ENCODE results near the gene CD72. TPM values are rescaled to one million over a fixed set of nuclear protein-coding genes. Genes with fewer than 3 reads are reported as not detected.
"Not testable (repeated sequence)": the region's sequence is repeated elsewhere in the genome, so short reads cannot be mapped to it uniquely, and the experiment has no call there.

CD72 gene
- total and polyA plus RNA-seq, 2 donors (not counting 1 experiment from before 2014, with no cell fraction given) = 1.00 to 2.8 TPM

- Histone ChIP-seq H3K27ac (ENCODE audit: insufficient read depth, low read length) (no peak overlapping the region), H3K79me2 (ENCODE audit: control insufficient read depth, insufficient read depth, low read length) (no peaks in the 10 kb centered on the region), H3K9ac (ENCODE audit: insufficient read depth, low read length) (no peak overlapping the region), H3K9me3 (ENCODE audit: control insufficient read depth, insufficient read depth, low read depth, low read length) (no peaks in the 10 kb centered on the region), H2AFZ (ENCODE audit: low read length) (no peak overlapping the region), H4K20me1 (ENCODE audit: control insufficient read depth, extremely low read depth, insufficient read depth, low read length) (no peaks in the 10 kb centered on the region), H3K4me3 (replicated peaks in 1 of 4; ENCODE audit: control extremely low read depth in 1 of 4, insufficient read depth in 1 of 4, low read depth in 3 of 4, low read length in 4 of 4) (no peak overlapping the region), H3K27me3 (ENCODE audit: control insufficient read depth, insufficient read depth, low read length) (no peaks in the 10 kb centered on the region), H3K36me3 (ENCODE audit: control insufficient read depth, insufficient read depth, low read length) (no peaks in the 10 kb centered on the region), H3K4me2 (ENCODE audit: extremely low read depth, insufficient read depth, low read length) (no peak overlapping the region), H3K4me1 (ENCODE audit: control insufficient read depth, extremely low read depth, insufficient read depth, low read length) (peaks cover 2% of the 10 kb centered on the region)
- DNase-seq (ENCODE audit: low read depth in 2 of 2) = no peak
- TF ChIP-seq CTCF (conservative IDR thresholded peaks at IDR 0.05 in 1 of 2, IDR thresholded peaks at IDR 0.05 in 1 of 2; ENCODE audit: low read depth in 1 of 2, low read length in 2 of 2) (no peak), EZH2 (IDR thresholded peaks at IDR 0.05; ENCODE audit: low read length, missing control alignments) (no peak)
These were observed 24.8 kb upstream of the CD72 start for GRCh38 chr9:35643046-35643445.

DNA sequence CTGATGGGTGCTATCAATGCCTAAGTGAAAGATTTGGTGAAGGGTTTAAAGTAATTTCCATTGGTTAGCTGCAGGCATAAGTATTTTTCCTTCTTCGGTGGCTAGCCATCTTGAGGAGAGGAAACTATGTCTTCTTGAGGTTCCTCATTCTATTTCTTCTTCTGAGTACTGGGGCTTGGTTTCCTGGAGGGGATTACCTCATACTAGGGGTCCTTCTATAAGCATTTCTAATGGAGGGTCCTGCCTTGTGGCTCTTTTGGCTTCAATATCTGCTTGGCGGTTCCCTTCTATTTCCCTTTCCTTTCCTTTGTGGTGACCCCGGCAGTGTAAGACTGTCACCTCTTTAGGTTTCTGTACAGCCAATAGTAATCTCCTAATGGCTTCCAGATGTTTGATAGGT lies 23.3 kb upstream of the CD72 start:
- H3K27me3 ChIP-seq (ENCODE audit: control insufficient read depth, insufficient read depth, low read length); H3K27ac ChIP-seq (ENCODE audit: insufficient read depth, low read length); H4K20me1 ChIP-seq (ENCODE audit: control insufficient read depth, extremely low read depth, insufficient read depth, low read length); H2AFZ ChIP-seq (ENCODE audit: low read length); DNase-seq (ENCODE audit: low read depth in 2 of 2); H3K9me3 ChIP-seq (ENCODE audit: control insufficient read depth, insufficient read depth, low read depth, low read length); H3K4me2 ChIP-seq (ENCODE audit: extremely low read depth, insufficient read depth, low read length); H3K9ac ChIP-seq (ENCODE audit: insufficient read depth, low read length); H3K4me1 ChIP-seq (ENCODE audit: control insufficient read depth, extremely low read depth, insufficient read depth, low read length); H3K79me2 ChIP-seq (ENCODE audit: control insufficient read depth, insufficient read depth, low read length); H3K4me3 ChIP-seq (replicated peaks in 1 of 4; ENCODE audit: control extremely low read depth in 1 of 4, insufficient read depth in 1 of 4, low read depth in 3 of 4, low read length in 4 of 4); H3K36me3 ChIP-seq (ENCODE audit: control insufficient read depth, insufficient read depth, low read length): not testable (repeated sequence)

- DNase-seq (ENCODE audit: low read depth in 2 of 2); H3K4me2 ChIP-seq (ENCODE audit: extremely low read depth, insufficient read depth, low read length); H3K9me3 ChIP-seq (ENCODE audit: control insufficient read depth, insufficient read depth, low read depth, low read length); H3K27ac ChIP-seq (ENCODE audit: insufficient read depth, low read length); H3K36me3 ChIP-seq (ENCODE audit: control insufficient read depth, insufficient read depth, low read length); H3K79me2 ChIP-seq (ENCODE audit: control insufficient read depth, insufficient read depth, low read length); H3K4me3 ChIP-seq (replicated peaks in 1 of 4; ENCODE audit: control extremely low read depth in 1 of 4, insufficient read depth in 1 of 4, low read depth in 3 of 4, low read length in 4 of 4); H2AFZ ChIP-seq (ENCODE audit: low read length); H3K27me3 ChIP-seq (ENCODE audit: control insufficient read depth, insufficient read depth, low read length); H4K20me1 ChIP-seq (ENCODE audit: control insufficient read depth, extremely low read depth, insufficient read depth, low read length); H3K9ac ChIP-seq (ENCODE audit: insufficient read depth, low read length); H3K4me1 ChIP-seq (ENCODE audit: control insufficient read depth, extremely low read depth, insufficient read depth, low read length): not testable (repeated sequence)
These were observed 22.2 kb upstream of the CD72 start for GRCh38 chr9:35640431-35640830.

GRCh38 chr9:35639631-35640030 lies 21.4 kb upstream of the CD72 start:
- Histone ChIP-seq H3K4me1 (ENCODE audit: control insufficient read depth, extremely low read depth, insufficient read depth, low read length) (no peaks in the 10 kb centered on the region), H3K4me2 (ENCODE audit: extremely low read depth, insufficient read depth, low read length) (no peak overlapping the region), H3K9ac (ENCODE audit: insufficient read depth, low read length) (no peak overlapping the region), H3K27me3 (ENCODE audit: control insufficient read depth, insufficient read depth, low read length) (no peaks in the 10 kb centered on the region), H3K36me3 (ENCODE audit: control insufficient read depth, insufficient read depth, low read length) (no peaks in the 10 kb centered on the region), H2AFZ (ENCODE audit: low read length) (no peak overlapping the region), H3K79me2 (ENCODE audit: control insufficient read depth, insufficient read depth, low read length) (no peaks in the 10 kb centered on the region), H3K4me3 (replicated peaks in 1 of 4; ENCODE audit: control extremely low read depth in 1 of 4, insufficient read depth in 1 of 4, low read depth in 3 of 4, low read length in 4 of 4) (no peak overlapping the region), H4K20me1 (ENCODE audit: control insufficient read depth, extremely low read depth, insufficient read depth, low read length) (no peaks in the 10 kb centered on the region), H3K27ac (ENCODE audit: insufficient read depth, low read length) (no peak overlapping the region), H3K9me3 (ENCODE audit: control insufficient read depth, insufficient read depth, low read depth, low read length) (no peaks in the 10 kb centered on the region)
- DNase-seq (ENCODE audit: low read depth in 2 of 2) = no peak
- TF ChIP-seq CTCF (conservative IDR thresholded peaks at IDR 0.05 in 1 of 2, IDR thresholded peaks at IDR 0.05 in 1 of 2; ENCODE audit: low read depth in 1 of 2, low read length in 2 of 2) (no peak), EZH2 (IDR thresholded peaks at IDR 0.05; ENCODE audit: low read length, missing control alignments) (no peak)

DNA sequence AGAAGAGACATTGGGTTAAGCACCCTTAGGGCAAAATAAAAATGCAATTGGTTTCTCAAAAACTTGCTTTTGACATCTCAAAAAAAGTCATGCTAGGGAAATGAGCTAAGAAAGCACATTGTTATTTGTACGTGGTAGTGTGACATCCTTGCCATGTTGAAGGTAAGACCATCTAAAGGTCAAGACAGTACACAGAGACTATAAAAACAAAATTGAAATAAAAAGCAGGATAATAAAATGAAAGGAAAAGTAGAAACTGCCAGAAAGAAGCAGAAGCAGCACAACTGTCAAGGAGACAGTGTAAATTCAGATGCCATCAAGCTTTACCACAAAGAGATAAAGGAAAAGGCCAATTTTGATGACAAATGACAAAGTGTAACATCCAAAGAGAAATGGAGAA lies 21.0 kb upstream of the CD72 start:
- not testable (repeated sequence) for H3K27ac ChIP-seq (ENCODE audit: insufficient read depth, low read length); DNase-seq (ENCODE audit: low read depth in 2 of 2); H3K4me2 ChIP-seq (ENCODE audit: extremely low read depth, insufficient read depth, low read length); H3K27me3 ChIP-seq (ENCODE audit: control insufficient read depth, insufficient read depth, low read length); H3K4me3 ChIP-seq (replicated peaks in 1 of 4; ENCODE audit: control extremely low read depth in 1 of 4, insufficient read depth in 1 of 4, low read depth in 3 of 4, low read length in 4 of 4); H3K9ac ChIP-seq (ENCODE audit: insufficient read depth, low read length); H3K9me3 ChIP-seq (ENCODE audit: control insufficient read depth, insufficient read depth, low read depth, low read length); H3K4me1 ChIP-seq (ENCODE audit: control insufficient read depth, extremely low read depth, insufficient read depth, low read length); H3K79me2 ChIP-seq (ENCODE audit: control insufficient read depth, insufficient read depth, low read length); H2AFZ ChIP-seq (ENCODE audit: low read length); H3K36me3 ChIP-seq (ENCODE audit: control insufficient read depth, insufficient read depth, low read length); H4K20me1 ChIP-seq (ENCODE audit: control insufficient read depth, extremely low read depth, insufficient read depth, low read length)

GRCh38 chr9:35638751-35639150 lies 20.5 kb upstream of the CD72 start:
- not testable (repeated sequence) for H3K79me2 ChIP-seq (ENCODE audit: control insufficient read depth, insufficient read depth, low read length); H4K20me1 ChIP-seq (ENCODE audit: control insufficient read depth, extremely low read depth, insufficient read depth, low read length); H3K4me3 ChIP-seq (replicated peaks in 1 of 4; ENCODE audit: control extremely low read depth in 1 of 4, insufficient read depth in 1 of 4, low read depth in 3 of 4, low read length in 4 of 4); H3K36me3 ChIP-seq (ENCODE audit: control insufficient read depth, insufficient read depth, low read length); H3K9me3 ChIP-seq (ENCODE audit: control insufficient read depth, insufficient read depth, low read depth, low read length); H3K4me1 ChIP-seq (ENCODE audit: control insufficient read depth, extremely low read depth, insufficient read depth, low read length); H2AFZ ChIP-seq (ENCODE audit: low read length); H3K27ac ChIP-seq (ENCODE audit: insufficient read depth, low read length); DNase-seq (ENCODE audit: low read depth in 2 of 2); H3K4me2 ChIP-seq (ENCODE audit: extremely low read depth, insufficient read depth, low read length); H3K27me3 ChIP-seq (ENCODE audit: control insufficient read depth, insufficient read depth, low read length); H3K9ac ChIP-seq (ENCODE audit: insufficient read depth, low read length)
